Measurements from ENCODE around the gene RHOU.
"Not testable (repeated sequence)": the region's sequence is repeated elsewhere in the genome, so short reads cannot be mapped to it uniquely, and the experiment has no call there.

Gene RHOU

DNA sequence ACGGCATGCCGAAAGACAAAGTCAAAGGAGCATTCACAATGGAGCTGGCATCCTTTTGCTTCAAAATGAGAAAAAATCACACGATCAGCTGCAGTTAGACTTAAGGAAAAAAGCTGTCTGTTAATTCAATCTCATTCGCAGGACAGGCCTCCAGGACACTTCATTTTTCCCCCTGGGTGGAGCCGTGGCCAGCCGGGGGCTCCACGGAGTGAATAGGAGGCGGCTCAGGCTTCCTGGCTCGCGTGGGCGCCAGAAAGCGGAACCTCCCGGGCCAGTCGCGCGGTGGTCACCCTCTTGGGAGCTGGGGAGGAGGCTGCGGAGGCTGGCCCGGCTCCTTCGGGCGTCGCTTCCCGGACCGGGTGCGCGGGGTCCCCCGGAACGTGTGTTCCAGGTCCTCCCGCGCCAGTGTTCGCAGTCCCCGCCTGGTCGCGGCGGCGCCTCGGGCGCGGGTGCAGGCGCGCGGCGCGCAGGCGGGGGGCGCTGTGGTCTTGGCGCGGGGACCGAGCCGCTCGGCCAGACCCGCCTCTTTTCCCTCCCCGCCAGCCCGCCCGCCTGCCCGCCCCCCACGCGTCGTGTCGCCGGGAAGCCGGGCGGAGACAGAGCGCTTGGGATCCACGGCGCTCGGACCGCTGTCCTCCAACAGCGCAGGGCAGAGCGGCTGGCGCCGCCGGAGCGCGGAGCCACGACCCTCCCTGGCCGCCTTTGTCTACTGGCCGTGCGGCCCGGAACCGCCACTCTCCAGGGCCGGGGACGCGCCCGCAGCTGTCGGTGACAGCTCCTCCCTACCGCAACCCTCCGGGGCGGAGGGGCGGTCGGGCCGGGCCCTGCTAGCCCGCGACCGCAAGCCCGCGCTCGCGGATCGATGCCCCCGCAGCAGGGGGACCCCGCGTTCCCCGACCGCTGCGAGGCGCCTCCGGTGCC lies at the start of gene RHOU:
Gene RHOU, plus strand, starts transcription at position 599 of the 921 bp plus-strand sequence. Its CDS starts 264 bp downstream, at position 863.
- Histone ChIP-seq H3K9me3 (ENCODE audit: control insufficient read depth, low read depth, low read length) (no peaks in the 10 kb centered on the region), H3K27me3 (ENCODE audit: control insufficient read depth, insufficient read depth, low read length) (peaks cover 40% of the 10 kb centered on the region), H3K4me3 (ENCODE audit: low read length) (peak within 1 kb of the TSS; percentile 65), H3K4me1 (ENCODE audit: control insufficient read depth, low read depth, low read length) (peaks cover 7% of the 10 kb centered on the region), H3K9ac (ENCODE audit: low read length) (peak within 1 kb of the TSS; percentile 31), H3K27ac (ENCODE audit: low read length) (no peak within 1 kb of the TSS), H3K36me3 (ENCODE audit: control insufficient read depth, low read depth, low read length) (no peaks in the 10 kb centered on the region)

DNA sequence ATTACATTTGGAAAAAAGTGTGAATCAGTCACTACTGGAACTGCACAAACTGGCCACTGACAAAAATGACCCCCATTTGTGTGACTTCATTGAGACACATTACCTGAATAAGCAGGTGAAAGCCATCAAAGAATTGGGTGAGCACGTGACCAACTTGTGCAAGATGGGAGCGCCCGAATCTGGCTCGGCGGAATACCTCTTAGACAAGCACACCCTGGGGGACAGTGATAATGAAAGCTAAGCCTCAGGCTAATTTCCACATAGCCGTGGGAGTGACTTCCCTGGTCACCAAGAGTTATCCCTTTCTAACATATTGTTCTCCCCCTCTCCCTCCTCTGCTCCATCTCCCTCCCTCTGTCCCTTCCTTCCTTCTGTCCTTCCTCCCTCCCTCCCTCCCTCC lies 47.7 kb upstream of the RHOU start:
- Histone ChIP-seq H3K9me3 (ENCODE audit: control insufficient read depth, low read depth, low read length) (no peaks in the 10 kb centered on the region), H3K9ac (ENCODE audit: low read length) (no peak overlapping the region), H3K27ac (ENCODE audit: low read length) (no peak overlapping the region), H3K27me3 (ENCODE audit: control insufficient read depth, insufficient read depth, low read length) (no peaks in the 10 kb centered on the region), H3K36me3 (ENCODE audit: control insufficient read depth, low read depth, low read length) (no peaks in the 10 kb centered on the region), H3K4me1 (ENCODE audit: control insufficient read depth, low read depth, low read length) (no peaks in the 10 kb centered on the region), H3K4me3 (ENCODE audit: low read length) (no peak overlapping the region)

DNA sequence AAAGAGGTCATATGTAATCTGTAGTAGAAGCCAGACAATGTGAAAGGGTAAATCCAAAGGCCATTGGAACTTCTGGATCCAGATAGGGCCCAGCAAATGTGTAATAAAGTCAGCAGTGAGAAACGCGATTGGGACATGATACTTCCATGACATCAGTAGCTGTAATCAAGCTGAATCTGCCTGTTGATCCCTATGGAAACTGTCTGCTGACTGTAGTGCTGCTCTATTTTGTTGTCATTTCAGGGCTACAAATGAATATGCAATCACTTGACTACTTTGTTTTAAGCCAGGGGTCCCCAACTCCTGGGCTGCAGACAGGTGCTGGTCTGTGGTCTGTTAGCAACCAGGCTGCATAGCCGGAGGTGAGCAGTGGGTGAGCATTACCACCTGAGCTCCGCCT lies 46.0 kb upstream of the RHOU start:
- Histone ChIP-seq H3K4me3 (ENCODE audit: low read length) (no peak overlapping the region), H3K4me1 (ENCODE audit: control insufficient read depth, low read depth, low read length) (no peaks in the 10 kb centered on the region), H3K36me3 (ENCODE audit: control insufficient read depth, low read depth, low read length) (no peaks in the 10 kb centered on the region), H3K9me3 (ENCODE audit: control insufficient read depth, low read depth, low read length) (no peaks in the 10 kb centered on the region), H3K9ac (ENCODE audit: low read length) (no peak overlapping the region), H3K27ac (ENCODE audit: low read length) (no peak overlapping the region), H3K27me3 (ENCODE audit: control insufficient read depth, insufficient read depth, low read length) (no peaks in the 10 kb centered on the region)

DNA sequence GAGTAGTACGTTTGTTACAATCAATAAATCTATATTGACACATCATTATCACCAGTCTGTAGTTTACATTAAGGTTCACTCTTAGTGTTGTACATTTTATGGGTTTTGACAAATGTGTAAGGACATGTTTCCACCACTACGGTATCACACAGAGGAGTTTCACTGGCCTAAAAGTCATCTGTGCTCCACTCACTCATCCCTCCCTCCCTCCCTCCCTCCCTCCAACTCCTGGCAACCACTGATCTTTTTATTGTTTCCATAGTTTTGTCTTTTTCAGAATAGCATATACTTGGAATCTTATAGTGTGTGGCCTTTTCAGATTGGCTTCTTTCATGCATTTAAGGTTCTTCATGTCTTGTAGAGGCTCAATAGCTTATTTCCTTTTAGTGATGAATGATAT lies 44.1 kb upstream of the RHOU start:
- H3K27ac ChIP-seq (ENCODE audit: low read length) = no peak overlapping the region
- H3K4me3 ChIP-seq (ENCODE audit: low read length) = no peak overlapping the region
- no peaks in the 10 kb centered on the region for H3K27me3 ChIP-seq (ENCODE audit: control insufficient read depth, insufficient read depth, low read length)
- H3K4me1 ChIP-seq (ENCODE audit: control insufficient read depth, low read depth, low read length) = no peaks in the 10 kb centered on the region
- no peak overlapping the region for H3K9ac ChIP-seq (ENCODE audit: low read length)
- H3K36me3 ChIP-seq (ENCODE audit: control insufficient read depth, low read depth, low read length) = no peaks in the 10 kb centered on the region
- H3K9me3 ChIP-seq (ENCODE audit: control insufficient read depth, low read depth, low read length) = no peaks in the 10 kb centered on the region

DNA sequence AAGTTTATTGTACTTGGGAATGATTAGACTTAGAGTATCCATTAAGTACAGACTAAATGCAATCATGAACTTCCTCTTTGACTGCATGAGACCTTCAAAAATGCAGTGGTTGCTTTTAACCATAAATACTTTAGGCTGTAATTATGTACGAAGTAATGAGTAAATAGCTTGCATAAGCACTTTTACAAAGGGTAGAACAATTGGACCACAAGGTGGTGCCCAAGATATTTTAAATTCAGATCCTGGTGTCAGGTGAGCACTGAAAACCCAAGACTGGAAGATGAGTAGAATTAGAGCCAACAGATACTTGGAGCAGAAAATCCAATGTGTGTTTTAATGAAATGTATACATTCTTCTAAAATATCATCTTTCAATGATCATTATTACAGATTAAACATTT lies 43.4 kb upstream of the RHOU start:
- H3K9ac ChIP-seq (ENCODE audit: low read length) = no peak overlapping the region

DNA sequence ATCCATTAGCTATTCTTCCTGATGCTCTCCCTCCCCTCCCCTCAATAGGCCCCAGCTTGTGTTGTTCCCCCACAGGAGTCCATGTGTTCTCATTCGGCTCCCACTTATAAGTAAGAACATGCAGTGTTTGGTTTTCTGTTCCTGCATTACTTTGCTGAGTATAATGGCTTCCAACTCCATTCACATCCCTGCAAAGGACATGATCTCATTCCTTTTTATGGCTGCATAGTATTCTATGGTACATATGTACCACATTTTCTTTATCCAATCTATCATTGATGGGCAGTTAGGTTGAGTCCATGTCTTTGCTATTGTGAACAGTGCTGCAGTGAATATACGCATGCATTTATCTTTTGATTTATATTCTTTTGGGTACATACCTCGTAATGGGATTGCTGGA lies 40.8 kb upstream of the RHOU start:
- H3K27ac ChIP-seq (ENCODE audit: low read length); H3K4me3 ChIP-seq (ENCODE audit: low read length); H3K27me3 ChIP-seq (ENCODE audit: control insufficient read depth, insufficient read depth, low read length); H3K4me1 ChIP-seq (ENCODE audit: control insufficient read depth, low read depth, low read length); H3K36me3 ChIP-seq (ENCODE audit: control insufficient read depth, low read depth, low read length); H3K9ac ChIP-seq (ENCODE audit: low read length); H3K9me3 ChIP-seq (ENCODE audit: control insufficient read depth, low read depth, low read length): not testable (repeated sequence)

More for the DNA sequence above, 43.4 kb upstream of the RHOU start:
- H3K4me1 ChIP-seq (ENCODE audit: control insufficient read depth, low read depth, low read length) = no peaks in the 10 kb centered on the region
- no peak overlapping the region for H3K4me3 ChIP-seq (ENCODE audit: low read length)
- no peaks in the 10 kb centered on the region for H3K27me3 ChIP-seq (ENCODE audit: control insufficient read depth, insufficient read depth, low read length)
- no peaks in the 10 kb centered on the region for H3K36me3 ChIP-seq (ENCODE audit: control insufficient read depth, low read depth, low read length)
- no peak overlapping the region for H3K27ac ChIP-seq (ENCODE audit: low read length)
- no peaks in the 10 kb centered on the region for H3K9me3 ChIP-seq (ENCODE audit: control insufficient read depth, low read depth, low read length)

DNA sequence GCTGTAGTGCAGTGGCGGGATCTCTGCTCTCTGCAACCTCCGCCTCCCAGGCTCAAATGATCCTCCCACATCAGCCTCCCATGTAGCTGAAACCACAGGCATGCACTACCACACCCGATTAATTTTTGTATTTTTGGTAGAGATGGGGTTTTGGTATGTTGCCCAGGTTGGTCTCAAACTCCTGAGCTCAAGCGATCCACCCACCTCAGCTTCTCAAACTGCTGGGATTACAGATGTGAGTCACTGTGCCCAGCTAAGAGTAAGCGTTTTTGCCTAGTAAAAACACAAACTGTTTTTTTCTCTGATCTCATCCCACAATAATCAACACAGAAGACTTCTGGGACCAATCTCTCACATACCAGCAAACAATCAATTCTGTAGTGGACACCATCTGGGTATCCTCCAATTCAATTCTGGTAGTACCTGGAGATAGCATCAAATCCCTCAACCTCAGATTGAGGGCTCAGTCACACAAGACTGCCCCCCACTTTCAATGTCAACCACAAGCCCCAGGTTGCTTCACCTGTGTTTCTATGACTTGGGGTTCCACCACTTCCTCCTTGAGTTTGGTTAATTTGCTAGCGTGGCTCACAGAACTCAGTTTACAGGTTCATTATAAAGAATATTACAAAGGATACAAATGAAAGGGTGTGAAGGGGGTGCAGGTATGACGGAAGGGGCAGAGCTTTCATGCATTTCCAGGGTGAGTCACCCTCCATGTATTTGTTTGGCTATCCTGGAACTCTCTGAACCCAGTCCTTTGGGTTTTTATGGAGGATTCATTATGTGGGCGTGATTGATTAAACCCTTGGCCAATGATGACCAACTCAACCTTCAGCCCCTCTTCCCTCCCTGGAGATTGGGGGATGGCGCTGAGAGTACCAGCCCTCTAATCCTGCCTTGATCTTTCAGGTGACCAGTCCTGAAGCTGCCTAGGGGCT lies 40.0 kb upstream of the RHOU start:
- H3K4me3 ChIP-seq (ENCODE audit: low read length) = no peak overlapping the region
- no peak overlapping the region for H3K27ac ChIP-seq (ENCODE audit: low read length)
- peaks cover 5% of the 10 kb centered on the region for H3K4me1 ChIP-seq (ENCODE audit: control insufficient read depth, low read depth, low read length)
- no peaks in the 10 kb centered on the region for H3K36me3 ChIP-seq (ENCODE audit: control insufficient read depth, low read depth, low read length)
- no peak overlapping the region for H3K9ac ChIP-seq (ENCODE audit: low read length)
- no peaks in the 10 kb centered on the region for H3K9me3 ChIP-seq (ENCODE audit: control insufficient read depth, low read depth, low read length)
- no peaks in the 10 kb centered on the region for H3K27me3 ChIP-seq (ENCODE audit: control insufficient read depth, insufficient read depth, low read length)

DNA sequence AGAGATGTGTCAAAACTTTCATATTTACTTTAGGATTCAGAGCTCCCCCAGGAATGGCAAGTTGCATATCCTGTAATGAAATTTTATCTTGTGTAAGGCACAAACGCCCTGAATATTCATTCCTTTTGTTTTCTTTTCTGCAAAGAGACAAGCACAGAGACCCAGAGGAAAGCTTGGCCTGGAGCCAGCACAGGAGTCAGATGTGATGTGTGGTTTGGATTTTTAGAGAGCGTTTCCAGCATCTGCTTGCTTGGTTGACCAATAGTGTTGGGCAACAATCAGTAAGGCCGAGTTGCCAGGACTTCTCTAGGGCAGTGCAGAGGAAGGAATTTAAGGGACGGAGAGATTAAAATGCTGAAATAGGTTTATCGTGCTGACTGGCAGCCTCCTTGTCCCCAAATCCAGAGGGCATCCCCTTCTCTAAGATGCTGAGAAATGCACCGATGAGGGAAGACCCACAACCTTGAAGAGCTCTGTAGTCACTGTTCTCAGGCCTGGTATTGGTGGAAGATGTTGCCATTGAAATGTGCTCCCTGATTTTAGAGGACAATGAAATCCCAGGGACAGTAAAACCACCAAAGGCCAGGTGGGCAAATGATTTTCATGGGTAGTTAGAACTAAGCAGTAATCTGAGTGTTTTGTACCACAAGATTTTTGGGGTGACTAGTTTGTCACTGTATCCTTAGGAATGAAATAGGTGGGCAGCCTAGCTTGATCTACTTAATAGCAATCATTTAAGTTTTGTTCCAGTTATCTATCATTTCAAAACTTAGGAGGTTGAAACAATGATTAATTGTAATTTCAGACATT lies 37.9 kb upstream of the RHOU start:
- Histone ChIP-seq H3K4me3 (ENCODE audit: low read length) (no peak overlapping the region), H3K4me1 (ENCODE audit: control insufficient read depth, low read depth, low read length) (peaks cover 5% of the 10 kb centered on the region), H3K27ac (ENCODE audit: low read length) (no peak overlapping the region), H3K9ac (ENCODE audit: low read length) (no peak overlapping the region), H3K27me3 (ENCODE audit: control insufficient read depth, insufficient read depth, low read length) (no peaks in the 10 kb centered on the region), H3K36me3 (ENCODE audit: control insufficient read depth, low read depth, low read length) (no peaks in the 10 kb centered on the region), H3K9me3 (ENCODE audit: control insufficient read depth, low read depth, low read length) (no peaks in the 10 kb centered on the region)

DNA sequence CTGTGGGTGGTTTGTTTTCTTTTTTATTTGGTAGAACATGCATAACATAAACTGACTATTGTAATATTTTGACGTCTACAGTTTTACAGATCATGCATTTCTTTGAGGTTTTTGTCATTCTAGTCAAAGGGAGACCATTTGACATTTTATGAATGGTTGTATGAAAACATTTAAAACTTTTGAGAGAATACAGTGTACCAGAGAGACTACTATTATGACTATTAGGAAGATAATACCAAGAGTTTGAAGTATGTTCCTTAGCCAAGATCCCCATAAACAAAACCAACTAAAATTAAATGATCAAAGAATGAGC lies 37.3 kb upstream of the RHOU start:
- H3K9me3 ChIP-seq (ENCODE audit: control insufficient read depth, low read depth, low read length) = no peaks in the 10 kb centered on the region
- H3K9ac ChIP-seq (ENCODE audit: low read length) = no peak overlapping the region
- no peak overlapping the region for H3K4me3 ChIP-seq (ENCODE audit: low read length)
- H3K4me1 ChIP-seq (ENCODE audit: control insufficient read depth, low read depth, low read length) = peaks cover 5% of the 10 kb centered on the region
- H3K36me3 ChIP-seq (ENCODE audit: control insufficient read depth, low read depth, low read length) = no peaks in the 10 kb centered on the region
- no peaks in the 10 kb centered on the region for H3K27me3 ChIP-seq (ENCODE audit: control insufficient read depth, insufficient read depth, low read length)
- no peak overlapping the region for H3K27ac ChIP-seq (ENCODE audit: low read length)

DNA sequence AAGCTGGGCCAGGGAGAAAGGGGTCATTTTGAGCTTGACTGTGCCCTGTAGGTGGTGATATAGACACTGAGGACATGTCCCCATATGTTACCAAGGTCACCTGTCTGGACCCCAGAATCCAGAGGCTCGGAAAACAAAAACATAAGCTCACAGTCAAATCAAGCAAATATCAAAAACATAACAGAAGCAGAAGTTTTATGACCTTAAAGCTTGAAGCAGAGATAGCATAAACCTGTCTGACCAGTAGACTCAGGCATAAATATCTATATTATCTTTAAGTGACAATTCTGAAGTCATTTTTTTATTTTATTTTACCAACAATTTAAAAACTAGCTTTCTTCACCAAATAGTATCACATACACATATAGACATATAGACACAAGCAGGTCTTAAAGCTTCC lies 32.8 kb upstream of the RHOU start:
- no peaks in the 10 kb centered on the region for H3K9me3 ChIP-seq (ENCODE audit: control insufficient read depth, low read depth, low read length)
- no peaks in the 10 kb centered on the region for H3K36me3 ChIP-seq (ENCODE audit: control insufficient read depth, low read depth, low read length)
- no peak overlapping the region for H3K9ac ChIP-seq (ENCODE audit: low read length)
- peaks cover under 1% of the 10 kb centered on the region for H3K4me1 ChIP-seq (ENCODE audit: control insufficient read depth, low read depth, low read length)
- no peak overlapping the region for H3K27ac ChIP-seq (ENCODE audit: low read length)
- no peaks in the 10 kb centered on the region for H3K27me3 ChIP-seq (ENCODE audit: control insufficient read depth, insufficient read depth, low read length)
- no peak overlapping the region for H3K4me3 ChIP-seq (ENCODE audit: low read length)

DNA sequence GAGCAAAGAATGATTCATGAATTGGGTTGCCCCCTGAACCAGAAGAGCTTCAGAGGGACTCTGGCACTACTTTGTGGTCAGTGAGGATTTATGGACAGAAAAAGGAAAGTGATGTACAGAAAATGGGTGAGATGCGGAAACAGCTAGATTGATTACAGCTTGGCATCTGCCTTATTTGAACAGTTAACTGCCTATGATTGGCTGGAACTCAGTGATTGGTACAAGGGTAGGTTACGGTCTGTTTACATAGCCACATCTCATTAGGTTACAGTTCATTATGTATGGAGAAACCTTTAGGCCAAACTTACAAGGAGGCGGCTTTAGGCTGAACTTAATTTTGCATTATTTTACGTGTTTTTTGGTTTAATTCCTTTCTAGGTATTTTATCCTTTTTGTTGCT lies 29.0 kb upstream of the RHOU start:
- H3K36me3 ChIP-seq (ENCODE audit: control insufficient read depth, low read depth, low read length) = no peaks in the 10 kb centered on the region
- no peak overlapping the region for H3K4me3 ChIP-seq (ENCODE audit: low read length)
- no peak overlapping the region for H3K9ac ChIP-seq (ENCODE audit: low read length)
- H3K27ac ChIP-seq (ENCODE audit: low read length) = no peak overlapping the region
- no peaks in the 10 kb centered on the region for H3K4me1 ChIP-seq (ENCODE audit: control insufficient read depth, low read depth, low read length)
- H3K27me3 ChIP-seq (ENCODE audit: control insufficient read depth, insufficient read depth, low read length) = no peaks in the 10 kb centered on the region
- H3K9me3 ChIP-seq (ENCODE audit: control insufficient read depth, low read depth, low read length) = no peaks in the 10 kb centered on the region

All from iPS-18a (cell line).